ENCODE measurements around the gene MVP. TPM values are rescaled to one million over a fixed set of nuclear protein-coding genes. Genes with fewer than 3 reads are reported as not detected.
"Not testable (repeated sequence)": the region's sequence is repeated elsewhere in the genome, so short reads cannot be mapped to it uniquely, and the experiment has no call there.

MVP gene
- total RNA-seq, 6 experiments from 2014 or later: 37.4 to 112 (median 77.8) TPM

- H3K4me1 ChIP-seq: no peaks in the 10 kb centered on the region
- H3K4me3 ChIP-seq: no peak overlapping the region
- TF ChIP-seq CTCF (IDR thresholded peaks at IDR 0.05): no peak
- no peak for TF ChIP-seq POLR2A (IDR thresholded peaks at IDR 0.05)
- H3K36me3 ChIP-seq: no peaks in the 10 kb centered on the region
- no peaks in the 10 kb centered on the region for H3K9me3 ChIP-seq
- ATAC-seq (no peak), DNase-seq (no peak)
- WGBS (ENCODE audit: insufficient coverage, low coverage, low lambda C conversion rate, missing lambda C conversion rate): 50% methylated on average over 1 of the region's 8 CpGs
- no peak overlapping the region for H3K27ac ChIP-seq
- H3K27me3 ChIP-seq: no peaks in the 10 kb centered on the region
- intact Hi-C loops (cut with DNase I): no loop called here
Measured at GRCh38 chr16:29868396-29869009, 48.2 kb downstream of the MVP start.

- DNase-seq; H3K27ac ChIP-seq; H3K9me3 ChIP-seq; H3K4me1 ChIP-seq; intact Hi-C loops (cut with DNase I); ATAC-seq; H3K4me3 ChIP-seq; H3K36me3 ChIP-seq; H3K27me3 ChIP-seq: not testable (repeated sequence)
- WGBS (ENCODE audit: insufficient coverage, low coverage, low lambda C conversion rate, missing lambda C conversion rate): 72% methylated on average over 5 of the region's 8 CpGs
Measured at GRCh38 chr16:29869067-29869466, 48.8 kb downstream of the MVP start.

- Histone ChIP-seq H3K4me1 (no peaks in the 10 kb centered on the region), H3K9me3 (no peaks in the 10 kb centered on the region), H3K36me3 (no peaks in the 10 kb centered on the region), H3K4me3 (no peak overlapping the region), H3K27me3 (peaks cover 0 to 1% of the 10 kb centered on the region in 2 donors), H3K27ac (no peak overlapping the region)
- ATAC-seq (no peak), DNase-seq (no peak)
- intact Hi-C loops (cut with DNase I): loop anchor here in 1 of 2 donors (10.0 kb wide), 1 partner anchor 153 kb away; the partner anchor contains the start of gene C16orf92
- no peak for TF ChIP-seq POLR2A (IDR thresholded peaks at IDR 0.05)
- TF ChIP-seq CTCF (IDR thresholded peaks at IDR 0.05): no peak
- WGBS (ENCODE audit: insufficient coverage, low coverage, low lambda C conversion rate, missing lambda C conversion rate): 90% methylated on average over 7 of the region's 16 CpGs
Measured at GRCh38 chr16:29871822-29872546, 51.7 kb downstream of the MVP start.

- no peak for ATAC-seq
- Histone ChIP-seq H3K9me3 (no peaks in the 10 kb centered on the region), H3K36me3 (no peaks in the 10 kb centered on the region), H3K27ac (no peak overlapping the region), H3K27me3 (peaks cover 0 to 7% of the 10 kb centered on the region in 2 donors), H3K4me1 (no peaks in the 10 kb centered on the region), H3K4me3 (no peak overlapping the region)
- no peak for DNase-seq
- TF ChIP-seq POLR2A (IDR thresholded peaks at IDR 0.05) (no peak), CTCF (IDR thresholded peaks at IDR 0.05) (no peak)
- no CpG with 5 or more reads among the region's 26 CpGs for WGBS (ENCODE audit: insufficient coverage, low coverage, low lambda C conversion rate, missing lambda C conversion rate)
- intact Hi-C loops (cut with DNase I): loop anchor here in 1 of 2 donors (10.0 kb wide), 1 partner anchor 151 kb away; the partner anchor contains the start of gene C16orf92
Measured at GRCh38 chr16:29873319-29873718, 53.1 kb downstream of the MVP start.

GRCh38 chr16:29875206-29875605, 54.9 kb downstream of the MVP start:
- H3K4me3 ChIP-seq: no peak overlapping the region
- H3K27me3 ChIP-seq: peaks cover 0 to 7% of the 10 kb centered on the region in 2 donors
- H3K4me1 ChIP-seq: no peaks in the 10 kb centered on the region
- no peaks in the 10 kb centered on the region for H3K36me3 ChIP-seq
- intact Hi-C loops (cut with DNase I): loop anchor here in 1 of 2 donors (10.0 kb wide), 1 partner anchor 150 kb away; the partner anchor contains the start of gene C16orf92
- ATAC-seq: no peak
- 72% methylated on average over 2 of the region's 6 CpGs for WGBS (ENCODE audit: insufficient coverage, low coverage, low lambda C conversion rate, missing lambda C conversion rate)
- no peak overlapping the region for H3K27ac ChIP-seq
- TF ChIP-seq CTCF (IDR thresholded peaks at IDR 0.05): no peak
- no peak for TF ChIP-seq POLR2A (IDR thresholded peaks at IDR 0.05)
- no peak for DNase-seq
- H3K9me3 ChIP-seq: no peaks in the 10 kb centered on the region
